A172 (cell line): ENCODE results near the gene MARS1. TPM values are rescaled to one million over a fixed set of nuclear protein-coding genes. Genes with fewer than 3 reads are reported as not detected.
"Not testable (repeated sequence)": the region's sequence is repeated elsewhere in the genome, so short reads cannot be mapped to it uniquely, and the experiment has no call there.

Experiments used
- DNase-seq: peaks from one replicate; pipeline ENCODE4 v3.0.0-alpha.2; 2015; ENCODE audit warnings: low spot score
- total RNA-seq: library from RNA; depleted of rRNA; stranded (reverse); fragments of >200 nt; shearing (Covaris generic); gene quantifications from 2 replicates; pipeline ENCODE4 v1.2.3, GENCODE V29; 2014

Gene MARS1
- total RNA-seq, 1 experiment from 2014 or later = 319 TPM

DNA sequence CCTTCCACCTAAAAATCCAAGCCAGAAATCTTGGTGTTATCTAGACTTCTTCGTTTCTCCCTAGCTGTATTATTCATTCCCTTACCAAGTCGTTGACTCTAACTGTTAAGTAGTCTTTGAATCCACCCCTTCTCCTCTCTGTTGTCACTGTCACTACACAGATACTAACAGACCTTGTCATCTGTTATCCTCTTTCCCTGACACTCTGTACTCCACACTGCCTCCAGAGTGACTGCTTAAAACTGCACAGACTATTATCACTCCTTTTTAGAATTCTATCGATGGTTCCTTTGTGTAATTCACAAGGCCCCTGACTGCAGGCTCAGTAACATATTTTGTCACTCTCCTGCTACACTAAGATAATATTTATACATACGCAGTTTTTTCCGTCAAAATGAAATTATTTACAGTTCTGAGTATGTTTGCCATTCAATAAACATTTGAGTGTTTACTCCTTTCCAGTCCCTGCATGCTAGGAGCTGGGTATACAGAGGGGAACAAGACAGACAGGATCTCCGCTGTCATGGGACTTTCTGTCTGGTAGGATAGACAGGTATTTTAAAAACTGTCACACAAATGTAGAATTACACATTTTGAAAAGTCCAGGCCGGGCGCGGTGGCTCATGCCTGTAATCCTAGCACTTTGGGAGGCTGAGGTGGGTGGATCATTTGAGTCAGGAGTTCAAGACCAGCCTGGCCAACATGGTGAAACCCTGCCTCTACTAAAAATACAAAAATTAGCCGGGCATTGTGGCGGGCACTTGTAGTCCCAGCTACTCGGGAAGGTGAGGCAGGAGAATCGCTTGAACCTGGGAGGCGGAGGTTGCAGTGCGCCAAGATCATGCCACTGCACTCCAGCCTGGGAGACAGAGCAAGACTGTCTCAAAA is 3.8 kb downstream of the MARS1 start:
- no peak for DNase-seq

GRCh38 chr12:57495051-57495701 is 7.3 kb downstream of the MARS1 start:
- DNase-seq = not testable (repeated sequence)

DNA sequence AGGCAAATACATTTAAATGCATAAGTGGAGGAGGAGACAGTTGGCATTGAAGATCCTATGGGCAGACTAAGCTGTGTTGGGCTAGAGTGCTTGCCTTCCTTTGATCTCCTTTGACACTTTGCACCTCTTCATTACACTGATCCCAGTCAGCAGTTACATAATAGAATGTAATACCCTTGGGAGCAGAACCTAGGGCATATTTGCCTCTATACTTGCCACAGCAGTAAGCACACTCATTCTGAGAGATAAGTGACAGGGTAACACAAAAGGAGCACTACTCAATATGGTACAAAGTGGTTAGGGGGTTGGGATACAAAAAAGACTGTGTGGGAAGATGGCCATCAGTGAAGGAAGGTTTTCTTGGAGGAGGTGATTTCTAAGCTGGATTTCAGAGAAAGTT is 9.0 kb downstream of the MARS1 start:
- DNase-seq = no peak

- no peak for DNase-seq
These were observed 9.6 kb downstream of the MARS1 start for GRCh38 chr12:57497223-57498131.

DNA sequence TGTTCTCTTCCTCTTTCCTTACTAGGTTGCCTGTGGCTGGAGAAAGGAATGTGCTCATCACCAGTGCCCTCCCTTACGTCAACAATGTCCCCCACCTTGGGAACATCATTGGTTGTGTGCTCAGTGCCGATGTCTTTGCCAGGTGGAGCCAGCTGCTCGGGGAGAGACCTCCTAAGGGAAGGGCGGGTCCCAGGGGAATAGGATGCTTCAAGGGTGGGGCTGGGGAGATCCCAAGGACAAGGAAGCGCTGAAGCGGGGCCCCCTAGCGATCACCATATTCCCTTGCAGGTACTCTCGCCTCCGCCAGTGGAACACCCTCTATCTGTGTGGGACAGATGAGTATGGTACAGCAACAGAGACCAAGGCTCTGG is 10.2 kb downstream of the MARS1 start:
- DNase-seq = no peak

DNA sequence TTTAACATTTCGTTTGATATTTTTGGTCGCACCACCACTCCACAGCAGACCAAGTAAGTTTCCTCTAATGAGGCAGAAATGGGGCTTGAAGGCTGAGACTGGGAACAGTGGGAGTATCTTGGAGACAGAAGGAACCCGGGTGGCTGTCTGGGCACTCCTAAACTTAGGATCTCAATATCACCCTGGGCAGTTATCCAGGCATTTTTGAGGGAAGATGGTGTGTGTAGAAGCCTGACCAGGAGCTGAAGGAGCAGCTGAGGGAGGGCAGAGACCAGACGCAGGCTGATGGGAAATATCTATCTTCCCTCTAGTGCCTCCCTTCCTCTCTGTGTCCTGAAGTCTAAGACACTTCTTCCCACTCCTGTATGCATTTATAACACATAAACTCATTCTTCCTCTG is 10.7 kb downstream of the MARS1 start:
- DNase-seq = no peak

DNA sequence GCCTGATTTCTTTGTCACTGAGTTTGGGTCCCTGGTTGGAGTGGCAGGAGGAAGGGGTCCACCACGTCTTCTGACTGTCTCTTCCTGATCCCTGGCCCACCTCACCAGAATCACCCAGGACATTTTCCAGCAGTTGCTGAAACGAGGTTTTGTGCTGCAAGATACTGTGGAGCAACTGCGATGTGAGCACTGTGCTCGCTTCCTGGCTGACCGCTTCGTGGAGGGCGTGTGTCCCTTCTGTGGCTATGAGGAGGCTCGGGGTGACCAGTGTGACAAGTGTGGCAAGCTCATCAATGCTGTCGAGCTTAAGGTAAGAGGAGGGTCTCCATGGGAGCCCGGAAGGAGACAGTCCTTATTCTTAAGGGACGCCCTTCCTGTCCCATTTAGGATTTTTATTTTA is 12.3 kb downstream of the MARS1 start:
- DNase-seq = no peak

- not testable (repeated sequence) for DNase-seq
These were observed 14.6 kb downstream of the MARS1 start for GRCh38 chr12:57502311-57502969.

DNA sequence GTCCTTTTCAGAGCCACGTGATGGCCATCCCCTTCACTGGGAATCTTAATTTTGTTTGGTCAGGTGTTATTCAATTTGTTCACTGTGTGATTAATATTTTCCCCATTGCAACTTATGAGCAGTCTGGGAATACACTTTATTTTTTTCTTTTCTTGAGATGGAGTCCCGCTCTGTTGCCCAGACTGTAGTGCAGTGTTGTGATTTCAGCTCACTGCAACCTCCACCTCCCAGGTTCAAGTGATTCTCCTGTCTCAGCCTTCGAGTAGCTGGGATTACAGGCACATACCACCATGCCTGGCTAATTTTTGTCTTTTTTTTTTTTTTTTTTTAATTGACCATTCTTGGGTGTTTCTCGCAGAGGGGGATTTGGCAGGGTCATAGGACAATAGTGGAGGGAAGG is 18.7 kb downstream of the MARS1 start:
- DNase-seq = not testable (repeated sequence)

DNA sequence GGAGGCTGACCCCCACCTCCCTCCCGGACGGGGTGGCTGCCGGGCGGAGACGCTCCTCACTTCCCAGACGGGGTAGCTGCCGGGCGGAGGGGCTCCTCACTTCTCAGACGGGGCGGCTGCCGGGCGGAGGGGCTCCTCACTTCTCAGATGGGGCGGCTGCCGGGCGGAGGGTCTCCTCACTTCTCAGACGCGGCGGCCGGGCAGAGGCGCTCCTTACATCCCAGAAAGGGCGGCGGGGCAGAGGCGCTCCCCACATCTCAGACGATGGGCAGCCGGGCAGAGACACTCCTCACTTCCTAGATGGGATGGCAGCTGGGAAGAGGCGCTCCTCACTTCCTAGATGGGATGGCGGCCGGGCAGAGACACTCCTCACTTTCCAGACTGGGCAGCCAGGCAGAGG is 19.9 kb downstream of the MARS1 start:
- DNase-seq = not testable (repeated sequence)

- DNase-seq = no peak
These were observed 23.3 kb downstream of the MARS1 start for GRCh38 chr12:57511161-57511560.

DNA sequence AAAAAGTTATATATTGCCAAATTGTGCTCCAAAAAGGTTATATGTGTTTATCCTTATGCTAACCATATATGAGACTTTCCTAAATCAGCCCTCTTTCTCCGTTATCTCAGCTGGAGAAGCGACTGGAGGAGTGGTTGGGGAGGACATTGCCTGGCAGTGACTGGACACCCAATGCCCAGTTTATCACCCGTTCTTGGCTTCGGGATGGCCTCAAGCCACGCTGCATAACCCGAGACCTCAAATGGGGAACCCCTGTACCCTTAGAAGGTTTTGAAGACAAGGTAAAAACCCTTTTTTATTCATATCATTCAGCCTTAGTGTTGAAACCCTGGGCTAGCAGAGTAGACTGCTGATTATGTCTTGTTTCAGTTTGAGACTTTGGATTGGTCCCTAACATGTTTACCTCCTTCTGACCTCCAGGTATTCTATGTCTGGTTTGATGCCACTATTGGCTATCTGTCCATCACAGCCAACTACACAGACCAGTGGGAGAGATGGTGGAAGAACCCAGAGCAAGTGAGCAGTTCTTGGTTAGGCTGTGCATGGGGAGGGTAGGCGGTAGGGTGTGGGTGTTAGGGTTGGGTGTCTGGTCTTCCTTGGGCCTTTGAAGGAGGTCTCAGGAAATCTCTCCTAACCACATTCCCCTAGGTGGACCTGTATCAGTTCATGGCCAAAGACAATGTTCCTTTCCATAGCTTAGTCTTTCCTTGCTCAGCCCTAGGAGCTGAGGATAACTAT is 23.9 kb downstream of the MARS1 start:
- no peak for DNase-seq

DNA sequence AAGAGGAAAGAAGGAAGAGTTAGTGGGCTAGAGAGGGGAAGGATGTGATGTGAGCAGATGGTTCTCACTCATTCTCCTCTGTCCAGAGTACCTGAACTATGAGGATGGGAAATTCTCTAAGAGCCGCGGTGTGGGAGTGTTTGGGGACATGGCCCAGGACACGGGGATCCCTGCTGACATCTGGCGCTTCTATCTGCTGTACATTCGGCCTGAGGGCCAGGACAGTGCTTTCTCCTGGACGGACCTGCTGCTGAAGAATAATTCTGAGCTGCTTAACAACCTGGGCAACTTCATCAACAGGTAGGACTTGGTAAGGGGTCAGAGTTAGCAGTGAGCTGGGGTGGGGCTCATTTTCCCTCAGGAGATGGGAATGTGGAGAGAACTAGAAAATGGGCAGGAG is 24.8 kb downstream of the MARS1 start:
- no peak for DNase-seq

DNA sequence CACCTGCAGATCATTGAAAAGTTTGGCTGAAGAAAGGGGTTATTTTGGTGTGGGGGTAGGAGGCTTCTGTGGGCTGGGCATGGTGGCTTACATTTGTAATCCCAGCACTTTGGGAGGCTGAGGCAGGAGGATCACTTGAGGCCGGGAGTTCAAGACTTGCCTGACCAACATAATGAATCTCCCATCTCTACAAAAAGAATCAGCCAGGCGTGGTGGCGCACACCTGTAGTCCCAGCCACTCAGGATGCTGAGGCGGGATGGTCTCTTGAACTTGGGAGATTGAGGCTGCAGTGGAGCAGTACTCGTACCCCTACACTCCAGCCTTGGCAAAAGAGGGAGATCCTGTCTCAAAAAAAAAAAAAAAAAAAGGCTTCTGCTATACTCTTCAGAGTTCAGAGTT is 25.4 kb downstream of the MARS1 start:
- no peak for DNase-seq

DNA sequence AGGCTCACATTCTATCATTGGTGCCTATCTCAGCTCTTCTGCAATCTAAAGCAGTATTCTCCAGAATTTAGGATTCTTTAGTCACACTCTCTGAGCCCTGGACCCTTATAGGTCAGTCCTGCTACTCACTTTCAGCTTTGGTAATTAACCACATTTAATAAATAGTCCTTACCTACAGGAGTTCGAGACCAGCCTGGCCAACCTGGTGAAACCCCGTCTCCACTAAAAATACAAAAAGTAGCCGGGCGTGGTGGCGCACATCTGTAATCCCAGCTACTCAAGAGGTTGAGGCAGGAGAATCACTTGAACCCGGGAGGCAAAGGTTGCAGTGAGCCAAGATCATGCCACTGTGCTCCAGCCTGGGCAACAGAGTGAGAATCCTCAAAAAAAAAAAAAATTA is 25.8 kb downstream of the MARS1 start:
- not testable (repeated sequence) for DNase-seq

DNA sequence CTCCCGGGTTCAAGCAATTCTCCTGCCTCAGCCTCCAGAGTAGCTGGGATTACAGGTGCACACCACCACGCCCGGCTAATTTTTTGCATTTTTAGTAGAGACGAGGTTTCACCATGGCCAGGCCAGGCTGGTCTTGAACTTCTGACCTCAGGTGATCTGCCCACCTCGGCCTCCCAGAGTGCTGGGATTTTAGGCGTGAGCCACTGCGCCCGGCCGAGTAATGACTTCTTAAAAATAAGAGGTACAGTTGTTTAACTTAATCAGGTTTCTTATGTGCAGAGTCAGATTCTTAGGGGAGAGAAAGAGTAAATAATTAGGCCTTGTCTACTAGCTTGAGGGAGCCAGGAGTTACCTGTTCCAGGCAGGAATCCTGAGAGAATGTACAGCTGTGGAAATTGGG is 26.4 kb downstream of the MARS1 start:
- DNase-seq = not testable (repeated sequence)

DNA sequence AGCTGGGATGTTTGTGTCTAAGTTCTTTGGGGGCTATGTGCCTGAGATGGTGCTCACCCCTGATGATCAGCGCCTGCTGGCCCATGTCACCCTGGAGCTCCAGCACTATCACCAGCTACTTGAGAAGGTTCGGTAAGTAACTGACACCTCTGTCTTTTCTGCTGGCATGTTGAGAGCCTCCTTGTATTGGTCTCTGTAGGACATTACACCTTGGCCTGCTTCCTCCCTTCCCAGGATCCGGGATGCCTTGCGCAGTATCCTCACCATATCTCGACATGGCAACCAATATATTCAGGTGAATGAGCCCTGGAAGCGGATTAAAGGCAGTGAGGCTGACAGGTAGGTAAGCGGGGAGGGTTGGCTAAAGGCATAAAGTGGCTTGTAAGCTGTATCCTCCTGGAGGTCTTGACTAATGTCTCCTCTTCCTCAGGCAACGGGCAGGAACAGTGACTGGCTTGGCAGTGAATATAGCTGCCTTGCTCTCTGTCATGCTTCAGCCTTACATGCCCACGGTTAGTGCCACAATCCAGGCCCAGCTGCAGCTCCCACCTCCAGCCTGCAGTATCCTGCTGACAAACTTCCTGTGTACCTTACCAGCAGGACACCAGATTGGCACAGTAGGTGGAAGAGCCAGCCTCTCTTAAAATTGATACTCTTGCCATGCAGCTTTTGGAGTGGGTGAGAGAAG is 27.0 kb downstream of the MARS1 start:
- DNase-seq = no peak

GRCh38 chr12:57515408-57515933 is 27.6 kb downstream of the MARS1 start:
- no peak for DNase-seq

DNA sequence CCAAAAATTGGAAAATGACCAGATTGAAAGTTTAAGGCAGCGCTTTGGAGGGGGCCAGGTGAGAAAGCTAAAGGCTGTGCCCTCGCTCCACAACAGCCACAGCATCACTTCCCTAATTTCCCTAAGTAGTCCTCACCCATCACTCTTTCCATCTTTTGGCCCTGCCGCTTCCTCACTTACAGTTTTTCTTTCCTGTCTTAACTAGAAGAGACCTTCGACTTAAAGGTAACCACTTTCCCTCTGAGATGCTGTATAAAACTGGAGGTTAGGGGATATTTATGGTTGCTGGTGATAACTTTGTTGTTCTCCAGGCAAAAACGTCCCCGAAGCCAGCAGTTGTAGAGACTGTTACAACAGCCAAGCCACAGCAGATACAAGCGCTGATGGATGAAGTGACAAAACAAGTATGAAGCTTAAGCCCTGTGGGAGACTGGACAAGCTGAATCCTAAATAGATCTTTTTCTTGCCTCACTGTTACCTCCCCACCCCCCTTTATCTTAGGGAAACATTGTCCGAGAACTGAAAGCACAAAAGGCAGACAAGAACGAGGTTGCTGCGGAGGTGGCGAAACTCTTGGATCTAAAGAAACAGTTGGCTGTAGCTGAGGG is 28.2 kb downstream of the MARS1 start:
- no peak for DNase-seq
